ENCODE measurements around the gene UBN2.

The UBN2 gene

DNA sequence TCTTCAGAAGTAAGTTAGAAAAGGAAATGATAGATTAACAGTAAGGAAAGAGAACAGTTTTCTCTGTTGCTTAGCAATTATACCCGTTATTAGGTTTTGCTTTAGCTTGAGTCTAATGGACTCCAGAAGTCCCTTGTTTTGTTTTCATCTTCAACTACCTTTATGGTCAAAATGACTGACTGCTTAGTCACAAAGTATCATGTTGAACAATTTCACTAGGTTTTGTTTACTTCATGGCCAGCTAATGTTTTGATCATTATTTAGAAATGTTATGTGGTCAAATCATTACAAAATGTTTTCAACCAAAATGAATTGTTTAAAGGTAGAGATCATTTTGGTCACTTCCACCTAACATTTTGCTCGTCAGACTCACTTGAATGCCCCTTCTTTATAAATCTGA lies 1.9 kb downstream of the UBN2 start:
- DNase-seq = peak; percentile 18

DNA sequence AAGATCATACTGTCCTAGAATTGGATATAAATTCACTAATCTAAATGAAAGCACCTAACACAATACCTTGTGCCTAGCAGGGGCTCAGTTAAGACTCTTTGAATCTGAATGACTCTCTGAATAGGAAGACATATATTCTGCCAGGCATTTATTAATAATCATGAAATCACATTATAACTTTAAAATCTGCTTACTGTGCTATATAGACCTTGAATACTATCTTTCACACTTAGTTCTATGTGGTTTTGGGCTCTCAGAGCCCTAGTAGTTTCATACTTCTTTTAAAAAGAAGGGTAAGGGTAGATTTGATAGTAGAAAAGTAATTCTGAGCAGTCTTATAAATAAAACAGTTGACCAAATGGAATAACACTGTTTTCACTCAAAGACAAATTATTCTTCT lies 10.2 kb downstream of the UBN2 start:
- no peak for DNase-seq

DNA sequence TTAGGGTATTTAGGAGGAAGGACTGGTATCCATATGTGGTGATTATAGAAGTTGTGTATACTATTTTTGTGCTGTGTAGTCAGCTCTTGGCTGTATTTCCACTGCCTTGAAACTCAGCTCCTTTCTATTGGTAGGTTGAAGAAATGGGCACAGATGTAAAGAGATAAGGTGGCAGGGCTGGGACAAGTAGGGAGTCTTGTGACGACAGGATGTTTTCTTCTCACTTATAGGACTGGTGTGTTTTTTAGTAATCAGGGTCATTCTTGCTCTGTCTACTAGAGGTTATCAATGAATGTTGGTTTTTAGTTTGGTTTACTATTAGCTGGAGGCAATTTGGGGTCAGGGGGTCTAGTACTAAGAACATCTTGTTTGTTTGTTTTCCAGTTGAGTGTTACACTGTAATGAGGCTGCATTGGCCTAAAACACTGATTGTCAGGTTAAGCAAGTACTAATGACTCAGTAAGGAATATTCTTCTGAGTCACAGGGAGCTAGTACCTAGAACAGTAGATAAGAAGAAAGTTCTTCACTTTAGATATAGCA lies 11.8 kb downstream of the UBN2 start:
- peak; percentile 14 for DNase-seq

DNA sequence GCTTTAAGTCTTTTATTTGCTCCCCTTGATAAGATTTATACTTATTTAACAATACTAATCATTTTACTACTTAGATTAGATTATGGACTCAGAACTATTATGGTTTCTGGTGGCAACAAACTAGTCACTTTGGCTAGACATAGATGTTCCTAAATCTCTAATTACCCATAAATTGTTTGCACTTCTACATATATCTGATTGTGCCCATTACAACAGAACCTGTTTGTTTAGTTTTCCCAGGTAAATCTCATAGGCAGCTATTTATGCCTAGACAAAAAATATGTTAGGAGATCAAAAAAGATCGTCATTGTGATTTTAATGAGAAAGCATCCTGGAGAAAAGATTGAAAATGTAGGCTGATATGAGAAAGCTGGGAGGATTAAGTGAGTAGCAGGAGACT lies 14.4 kb downstream of the UBN2 start:
- DNase-seq = no peak

DNA sequence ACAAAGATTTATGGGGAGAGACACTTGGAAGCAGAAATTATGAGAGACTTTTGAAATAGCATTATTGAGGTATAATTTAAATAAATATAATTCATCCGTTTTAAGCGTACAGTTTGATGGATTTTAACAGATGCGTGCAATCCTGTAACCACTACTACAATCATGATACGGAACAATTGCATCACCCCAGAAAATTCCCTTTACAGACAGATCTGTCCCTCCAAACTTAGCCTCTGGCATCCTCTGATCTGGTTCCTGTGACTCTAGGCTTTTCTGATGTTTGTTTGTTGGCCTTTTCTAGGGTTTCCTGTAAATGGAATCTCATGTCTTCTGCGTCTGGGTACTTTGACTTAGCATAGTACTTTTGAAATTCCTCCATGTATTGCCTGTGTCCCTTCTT lies 15.5 kb downstream of the UBN2 start:
- no peak for DNase-seq

DNA sequence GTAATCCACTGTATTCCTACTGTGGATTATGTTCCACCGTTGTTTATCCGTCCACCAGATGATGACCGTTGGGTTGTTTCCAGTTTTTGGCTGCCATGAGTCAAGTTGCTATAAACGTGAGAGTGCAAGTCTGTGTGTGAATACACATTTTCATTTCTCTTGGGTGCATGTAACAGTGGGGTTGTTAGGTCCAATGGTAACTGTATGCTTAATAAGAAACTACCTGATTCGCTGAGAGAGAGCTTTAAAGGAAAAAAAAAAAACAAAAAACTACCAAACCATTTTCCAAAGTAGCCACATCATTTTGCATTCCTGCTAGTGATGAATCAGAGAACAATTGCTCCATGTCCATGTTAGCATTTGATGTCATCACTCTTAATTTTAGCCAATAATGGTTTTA lies 15.9 kb downstream of the UBN2 start:
- no peak for DNase-seq

DNA sequence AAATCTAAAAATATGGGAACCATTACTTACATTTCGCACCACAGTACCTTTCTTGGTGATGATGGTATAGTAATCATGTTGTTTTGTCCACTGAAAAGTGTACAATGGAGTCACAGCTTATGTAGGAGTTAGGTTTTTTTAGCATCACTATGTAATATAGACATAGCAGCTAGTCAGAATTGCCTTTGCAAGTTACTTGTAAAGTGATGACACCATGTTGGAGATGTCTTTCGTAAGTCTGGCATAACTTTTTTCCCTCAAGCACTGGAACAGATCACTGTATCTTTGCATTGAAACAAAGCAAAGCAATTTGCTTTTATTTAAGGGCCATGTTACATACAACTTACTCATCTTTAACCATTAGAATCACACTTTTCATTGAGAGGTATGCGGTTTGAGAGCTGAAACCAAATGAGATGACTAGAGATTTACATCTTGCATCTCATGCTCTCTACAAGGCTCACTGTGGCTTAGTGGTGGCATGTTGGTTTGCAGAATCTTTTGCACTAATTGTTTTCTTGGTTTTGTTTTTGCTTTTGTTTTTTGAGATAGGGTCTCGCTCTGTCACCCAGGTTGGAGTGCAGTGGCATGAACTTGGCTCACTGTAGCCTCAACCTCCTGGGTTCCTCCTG lies 18.3 kb downstream of the UBN2 start:
- no peak for DNase-seq

DNA sequence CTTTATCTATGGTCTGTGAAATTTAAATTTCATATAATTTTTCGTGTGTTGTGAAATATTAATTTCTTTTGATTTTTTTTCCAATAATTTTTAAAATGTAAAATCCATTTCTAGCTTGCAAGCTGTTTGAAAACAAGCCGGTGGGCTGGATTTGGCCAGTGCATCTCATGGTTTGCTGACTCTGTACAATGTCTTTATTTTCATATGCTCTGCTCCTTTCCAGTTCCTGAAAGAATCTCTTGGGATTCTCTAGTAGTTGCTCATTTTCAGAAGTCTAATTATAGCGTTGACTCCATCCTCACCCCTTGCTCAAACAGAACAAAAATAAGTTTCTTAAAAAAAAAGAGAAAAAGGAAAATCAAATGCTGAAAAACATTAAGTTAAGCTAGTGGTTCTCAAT lies 21.4 kb downstream of the UBN2 start:
- DNase-seq = no peak

DNA sequence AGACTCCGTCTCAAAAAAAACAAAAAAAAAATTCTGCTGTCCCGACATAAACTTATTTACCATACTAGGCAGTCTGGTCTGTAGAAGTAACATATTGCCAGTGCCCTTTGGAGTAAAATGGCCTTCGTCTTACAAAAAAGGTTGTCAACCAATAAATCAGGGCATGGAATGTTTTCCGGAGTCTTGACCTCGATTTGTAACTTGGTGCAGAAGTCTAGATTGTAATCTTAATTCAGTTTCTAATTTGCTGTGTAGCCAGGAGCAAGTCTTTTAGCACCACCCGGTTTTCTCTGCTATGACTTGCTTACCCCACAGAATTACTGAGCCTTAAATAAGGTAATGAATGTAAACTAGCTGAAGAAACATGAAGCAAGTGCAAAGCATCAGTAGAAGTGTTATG lies 23.2 kb downstream of the UBN2 start:
- DNase-seq = no peak

DNA sequence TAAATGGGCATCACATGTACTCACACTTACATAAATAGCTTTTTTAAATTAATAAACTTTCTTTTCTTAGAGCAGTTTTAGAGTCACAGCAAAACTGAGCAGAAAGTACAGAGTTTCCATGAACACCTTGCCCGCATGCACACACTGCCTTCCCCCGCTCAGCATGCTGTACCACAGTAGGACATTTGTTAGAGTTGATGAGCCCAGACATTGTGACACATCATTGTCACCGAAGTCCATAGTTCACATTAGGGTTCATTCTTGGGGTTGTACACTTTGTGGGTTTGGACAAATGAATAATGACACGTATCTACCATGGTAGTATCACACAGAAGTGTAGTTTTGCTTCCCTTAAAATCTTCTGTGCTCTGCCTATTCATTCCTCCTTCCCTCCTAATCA lies 23.7 kb downstream of the UBN2 start:
- no peak for DNase-seq

DNA sequence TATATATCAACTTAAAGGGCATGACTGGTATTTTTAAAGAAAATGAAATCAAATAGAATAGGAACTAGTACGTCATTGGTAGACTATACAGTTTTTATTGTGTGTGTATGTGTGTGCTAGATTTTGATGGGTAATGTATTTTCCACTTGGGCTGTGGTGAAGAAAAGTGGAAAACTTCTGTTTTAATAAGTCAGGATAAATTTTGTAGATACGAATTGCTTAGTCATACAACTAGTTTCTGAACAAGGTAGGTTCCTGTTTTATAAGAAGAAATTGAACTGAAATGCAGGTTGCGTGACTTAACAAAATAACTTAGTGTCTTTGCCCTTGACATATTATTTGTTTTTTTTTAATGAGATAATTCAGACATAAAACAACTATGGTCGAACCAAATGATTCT lies 24.3 kb downstream of the UBN2 start:
- DNase-seq = no peak

DNA sequence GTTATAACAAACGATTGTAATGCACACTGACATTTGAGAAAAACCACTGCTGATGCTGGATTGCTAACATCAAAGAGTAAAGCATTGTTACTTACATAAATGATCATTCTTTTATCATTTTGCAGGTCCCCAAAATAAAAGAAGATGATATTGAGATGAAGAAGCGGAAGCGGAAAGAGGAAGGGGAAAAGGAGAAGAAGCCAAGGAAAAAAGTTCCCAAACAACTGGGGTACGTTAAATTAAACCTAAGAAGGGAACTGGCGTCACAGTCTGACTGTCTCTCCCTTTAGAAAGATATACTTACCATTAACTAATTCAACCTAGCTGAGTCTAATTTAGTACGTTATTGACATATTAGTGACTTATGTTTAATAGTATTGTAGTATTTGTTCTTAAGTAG lies 28.1 kb downstream of the UBN2 start:
- no peak for DNase-seq

DNA sequence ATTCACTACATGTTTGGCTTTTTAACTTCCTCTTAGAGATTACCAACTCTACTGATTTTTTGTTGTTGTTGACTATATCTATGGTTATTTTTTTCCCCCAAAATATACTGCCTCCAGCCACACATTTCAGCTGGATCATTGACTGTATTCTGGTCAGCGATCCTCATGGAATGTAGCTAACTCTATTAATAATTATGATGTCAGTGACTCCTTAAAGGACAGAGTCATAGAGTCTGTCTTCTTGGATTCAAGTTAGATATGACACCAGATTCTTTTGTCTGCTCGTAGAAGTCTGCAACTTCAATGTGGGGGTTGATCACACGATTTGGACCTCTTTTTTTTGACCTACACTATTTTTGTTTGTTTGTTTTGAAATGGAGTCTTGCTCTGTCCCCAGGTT lies 33.2 kb downstream of the UBN2 start:
- no peak for DNase-seq

DNA sequence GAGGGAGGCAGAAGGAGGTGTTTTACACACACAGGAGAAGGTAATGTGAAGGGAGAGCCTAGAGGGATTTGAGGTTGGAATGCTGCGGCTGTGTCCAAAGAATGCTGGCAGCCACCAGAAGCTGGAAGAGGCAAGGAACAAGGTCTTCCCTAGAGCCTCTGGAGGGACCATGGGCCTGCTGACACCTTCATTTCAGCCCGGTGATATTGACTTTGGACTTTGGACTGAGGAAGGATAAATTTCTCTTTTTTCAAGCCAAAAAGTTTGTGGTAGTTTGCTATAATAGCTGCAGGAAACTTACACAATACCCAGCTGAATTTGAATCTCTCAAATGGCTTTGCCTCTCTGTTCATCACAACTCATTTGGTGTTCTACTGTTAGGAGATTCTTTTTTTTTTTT lies 34.6 kb downstream of the UBN2 start:
- DNase-seq = no peak

DNA sequence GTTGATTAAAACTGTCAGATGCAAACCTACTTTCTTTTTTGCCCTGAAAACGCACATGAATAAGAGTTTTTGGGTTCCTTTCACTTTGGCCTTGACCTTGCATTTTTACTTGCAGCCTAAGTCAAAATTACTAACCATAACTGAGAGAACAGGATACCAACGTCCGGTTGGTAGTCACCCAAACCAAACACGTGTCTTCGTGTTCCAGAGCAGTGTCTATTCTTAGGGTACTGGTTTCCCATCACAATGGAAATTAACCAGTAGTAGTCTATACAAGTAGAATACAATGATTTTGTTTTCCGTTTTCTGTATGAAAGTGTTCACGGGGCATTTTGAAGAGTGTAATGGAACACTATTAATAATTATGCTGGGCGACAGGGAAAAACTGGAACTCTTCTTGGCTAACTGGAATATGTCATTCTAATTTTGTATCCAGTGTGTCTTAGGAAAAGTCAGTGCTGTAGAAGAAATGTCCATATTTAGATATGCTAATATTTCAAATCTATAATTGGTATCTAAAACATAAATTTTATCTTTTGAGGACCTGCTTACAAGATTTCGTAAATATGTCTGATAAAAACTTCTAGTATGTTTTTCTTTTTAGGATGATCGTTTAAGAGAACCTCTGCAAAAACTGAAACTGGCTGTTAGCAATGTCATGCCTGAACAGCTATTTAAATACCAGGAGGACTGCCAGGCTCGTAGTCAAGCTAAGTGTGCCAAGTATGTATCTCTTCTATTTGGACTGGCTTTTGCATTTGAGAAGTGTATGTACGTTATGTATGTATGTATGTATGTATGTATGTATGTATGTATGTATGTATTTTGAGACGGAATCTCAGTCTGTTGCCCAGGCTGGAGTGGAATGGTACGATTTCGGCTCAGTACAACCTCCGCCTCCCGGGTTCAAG lies 40.9 kb downstream of the UBN2 start:
- no peak for DNase-seq

DNA sequence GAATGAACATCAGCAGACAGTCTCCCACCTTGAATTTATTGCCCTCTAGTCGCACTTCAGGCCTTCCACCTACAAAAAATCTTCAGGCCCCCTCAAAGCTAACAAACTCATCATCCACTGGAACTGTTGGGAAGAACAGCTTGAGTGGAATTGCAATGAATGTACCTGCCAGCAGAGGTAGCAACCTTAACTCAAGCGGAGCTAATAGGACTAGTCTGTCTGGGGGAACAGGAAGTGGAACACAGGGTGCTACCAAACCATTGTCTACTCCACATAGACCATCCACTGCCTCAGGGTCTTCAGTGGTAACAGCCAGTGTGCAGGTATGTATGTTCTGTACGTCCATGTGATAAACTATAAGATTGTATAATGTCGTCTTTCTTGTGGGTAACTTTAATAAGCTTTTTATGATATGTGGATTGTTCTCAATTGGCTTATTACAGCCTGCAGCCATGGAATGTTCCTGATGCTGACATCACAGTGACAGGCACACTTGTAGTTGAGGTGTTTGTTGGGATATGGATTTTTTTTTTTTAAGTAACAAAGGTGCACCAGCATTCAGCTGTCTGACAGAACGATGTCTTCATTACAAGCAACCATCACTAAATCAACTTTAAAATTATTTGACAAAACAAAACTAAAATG lies 53.3 kb downstream of the UBN2 start:
- DNase-seq = no peak

DNA sequence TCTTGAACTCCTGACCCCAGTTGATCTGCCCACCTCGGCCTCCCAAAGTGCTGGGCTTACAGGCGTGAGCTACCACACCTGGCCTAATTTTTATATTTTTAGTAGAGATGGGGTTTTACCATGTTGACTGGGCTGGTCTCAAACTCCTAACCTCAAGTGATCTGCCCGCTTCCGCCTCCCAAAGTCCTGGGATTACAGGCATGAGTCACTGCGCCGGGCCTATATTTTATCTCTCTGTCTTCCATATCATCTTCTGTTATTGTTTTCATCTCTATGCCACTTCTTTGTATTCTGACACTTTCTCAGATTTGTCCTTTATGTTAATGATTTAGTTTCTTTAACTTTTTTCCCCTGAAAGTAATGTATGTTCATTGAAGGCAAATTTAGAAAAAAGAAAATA lies 55.1 kb downstream of the UBN2 start:
- DNase-seq = no peak

DNA sequence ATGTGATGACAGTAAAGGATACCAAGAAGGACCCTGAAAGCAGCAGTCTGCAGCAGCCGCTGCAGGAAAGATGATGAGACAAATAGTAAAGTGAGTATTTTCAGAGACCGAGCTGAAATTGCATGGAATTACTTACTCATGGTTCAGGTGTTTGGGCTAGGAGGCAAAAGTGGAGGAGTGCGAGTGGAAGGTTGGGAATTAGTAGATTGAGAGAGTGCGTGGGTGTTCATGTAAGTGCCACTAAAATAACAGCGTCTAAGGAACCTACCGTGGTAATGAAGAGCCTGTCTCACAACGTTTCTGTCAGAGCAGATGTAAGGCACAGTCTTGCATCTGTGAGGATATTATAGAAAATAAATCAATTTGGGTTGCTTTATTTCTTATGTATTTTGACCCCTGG lies 61.8 kb downstream of the UBN2 start:
- no peak for DNase-seq

DNA sequence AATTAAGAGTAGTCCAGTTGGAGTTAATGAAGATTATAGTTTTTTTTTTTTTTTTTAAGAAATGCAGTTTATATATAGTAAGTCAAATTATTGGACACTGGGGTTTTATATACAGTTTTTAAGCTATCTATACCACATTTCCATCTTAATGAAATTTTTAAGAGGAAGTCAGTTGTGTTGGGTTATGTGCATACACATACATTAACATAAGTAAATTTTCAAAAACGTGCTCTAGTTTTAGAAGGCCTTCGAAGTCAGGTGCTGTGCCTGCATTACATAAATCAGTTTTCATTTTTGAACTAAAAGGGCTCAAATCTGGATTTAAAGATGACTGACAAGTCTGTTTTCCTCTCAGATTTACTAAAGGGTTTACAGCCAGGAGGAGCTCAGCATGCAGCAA lies 62.5 kb downstream of the UBN2 start:
- DNase-seq = no peak

DNA sequence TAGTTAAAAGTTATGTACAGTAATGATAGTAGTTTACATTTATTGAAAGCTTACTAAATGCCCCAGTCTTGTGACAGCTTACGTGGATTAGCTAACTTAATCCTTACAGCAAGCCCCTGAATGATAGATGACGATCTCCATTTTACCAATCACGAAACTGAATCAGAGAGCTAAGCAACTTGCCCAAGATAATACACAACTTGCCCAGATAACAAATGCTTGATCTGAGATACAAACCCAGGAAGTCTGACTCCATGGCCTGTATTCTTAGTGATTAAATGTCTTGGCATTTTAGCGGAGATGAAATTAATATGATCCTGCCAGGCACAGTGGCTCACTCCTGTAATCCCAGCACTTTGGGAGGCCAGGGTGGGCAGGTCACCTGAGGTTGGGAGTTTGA lies 63.2 kb downstream of the UBN2 start:
- DNase-seq = no peak

DNA sequence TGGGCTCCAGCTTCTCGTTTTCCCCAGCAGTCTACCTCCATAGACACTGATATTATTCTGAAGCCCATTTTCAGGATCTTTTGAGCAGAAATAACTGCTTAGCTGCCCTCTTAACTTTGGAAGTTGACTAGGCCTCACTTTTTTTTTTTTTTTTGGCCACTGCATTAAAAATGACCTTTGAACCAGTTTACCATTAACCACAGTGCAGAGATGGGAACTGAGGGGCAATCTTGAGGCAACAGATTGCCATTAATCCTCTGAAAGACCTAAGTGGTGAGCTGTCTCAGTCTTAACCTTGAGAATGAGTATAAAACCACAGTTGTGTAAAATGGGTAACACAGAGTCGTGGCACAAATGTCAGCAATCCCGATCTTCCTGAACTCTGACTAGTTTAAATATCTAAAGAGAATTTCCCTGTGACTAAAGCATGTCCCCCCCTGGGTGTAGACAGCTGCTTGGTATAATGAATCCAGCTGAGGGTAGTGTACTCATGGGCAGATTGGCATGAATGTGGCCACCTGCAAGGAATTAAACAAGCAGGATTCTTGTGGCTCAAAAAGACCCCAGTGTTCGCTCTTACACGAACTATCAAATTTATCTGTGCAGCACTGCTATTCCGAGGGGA lies 64.0 kb downstream of the UBN2 start:
- DNase-seq = no peak

DNA sequence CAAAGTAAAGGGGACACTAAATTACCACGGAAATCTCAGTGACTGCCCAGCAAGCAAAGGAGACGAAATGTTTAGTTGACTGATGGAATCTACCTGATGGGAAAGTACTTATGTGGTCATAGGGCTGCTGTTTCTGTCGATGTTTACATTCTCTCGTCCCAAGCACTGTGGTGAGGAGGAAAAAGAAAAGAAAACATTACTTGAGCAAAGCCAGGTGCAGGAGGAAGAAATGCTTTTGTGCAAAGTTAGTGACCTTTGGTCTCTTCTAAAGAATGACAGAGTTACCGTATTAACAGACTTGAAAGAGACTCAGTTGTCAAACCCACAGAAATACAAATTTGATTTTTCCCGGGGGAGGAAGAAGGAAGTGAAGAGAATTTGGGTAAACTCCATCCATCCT lies 66.8 kb downstream of the UBN2 start:
- no peak for DNase-seq

DNA sequence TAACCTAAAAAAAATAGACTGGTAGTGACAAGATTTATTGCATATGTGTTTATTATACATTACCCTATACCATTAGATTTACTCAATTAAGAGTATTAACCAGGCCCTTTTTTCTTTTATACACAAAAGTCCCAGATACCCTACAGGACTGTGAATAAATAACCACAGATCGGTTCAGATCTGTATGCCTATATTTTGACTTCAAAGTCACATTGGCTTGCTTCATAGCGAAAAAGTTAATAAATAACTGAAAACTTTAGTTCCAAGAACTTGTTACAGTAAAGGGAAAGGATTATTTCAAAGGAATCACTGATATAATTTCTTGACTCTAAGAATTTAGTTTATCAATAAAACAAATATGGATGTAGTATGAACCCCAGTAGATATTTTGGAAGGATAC lies 68.3 kb downstream of the UBN2 start:
- DNase-seq = no peak

DNA sequence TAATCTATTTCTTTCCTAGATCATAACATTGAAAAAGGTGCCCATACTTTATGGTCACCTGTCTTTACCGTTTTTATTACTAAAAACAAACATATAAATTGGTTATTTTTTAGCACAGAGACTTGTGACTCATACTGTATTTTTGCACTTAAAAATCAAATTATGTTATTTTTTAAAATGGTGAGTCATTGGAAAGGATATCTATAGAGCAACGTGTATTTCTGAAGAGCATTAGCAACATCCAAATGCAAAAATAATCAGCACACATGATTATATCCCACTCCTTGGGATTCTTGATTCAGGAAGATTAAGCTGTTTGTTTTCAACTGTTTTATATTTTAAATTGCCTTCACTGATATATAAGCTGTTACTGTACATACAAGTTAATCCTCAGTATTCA lies 69.4 kb downstream of the UBN2 start:
- DNase-seq = no peak
